PC-3 (cell line): ENCODE measurements around the gene TMEM40. TPM values are rescaled to one million over a fixed set of nuclear protein-coding genes. Genes with fewer than 3 reads are reported as not detected.

Source experiments
- ATAC-seq: fragments of 200-7000 bp; cut with Tn5 transposase; 2 replicates; pipeline ENCODE4 v1.9.1; 2020; ENCODE audit warnings: mild to moderate bottlenecking, moderate library complexity
- BruUV-seq: library from RNA; stranded (reverse); fragments of 400-500 nt; replicated peaks from 2 replicates; lab custom pipeline; 2021; lab: Mats Ljungman, UMichigan
- CTCF ChIA-PET: fragments of 300-600 bp; sonication (Branson Sonifier 250); formaldehyde crosslinking; loops from one replicate; lab custom pipeline; 2022; ENCODE audit warnings: antibody characterized with exemption; lab: Charles Lee
- POLR2A ChIA-PET: fragments of 300-600 bp; sonication (Branson Sonifier 250); formaldehyde crosslinking; loops from one replicate; lab custom pipeline; 2022; ENCODE audit warnings: antibody characterized with exemption; ENCODE audit not compliant: unreplicated experiment; lab: Charles Lee
- DNase-seq: peaks from one replicate; pipeline ENCODE4 v3.0.0-alpha.2; 2015
- H2AFZ ChIP-seq: fragments of 300-600 bp; sonication (generic); 2 replicates; pipeline ENCODE4 v1.6.0; 2016; ENCODE audit warnings: antibody characterized with exemption, low read length
- H3F3A ChIP-seq: fragments of 300-600 bp; sonication (generic); one replicate; pipeline ENCODE4 v1.6.0; 2017; ENCODE audit warnings: antibody characterized with exemption, low read length, control low read depth, mild to moderate bottlenecking; ENCODE audit not compliant: unreplicated experiment
- H3K27ac ChIP-seq: fragments of 300-600 bp; sonication (generic); 2 replicates; pipeline ENCODE4 v1.5.1; 2016; ENCODE audit warnings: mild to moderate bottlenecking, low read length
- H3K27me3 ChIP-seq: fragments of 300-600 bp; sonication (generic); 2 replicates; pipeline ENCODE4 v1.6.1; 2016; ENCODE audit warnings: low read length, mixed read lengths
- H3K36me3 ChIP-seq: fragments of 300-600 bp; sonication (generic); 2 replicates; pipeline ENCODE4 v1.6.1; 2016; ENCODE audit warnings: low read depth, mixed run types, low read length, mixed read lengths
- H3K4me1 ChIP-seq: fragments of 300-600 bp; sonication (generic); 2 replicates; pipeline ENCODE4 v1.5.1; 2016; ENCODE audit warnings: low read length; ENCODE audit not compliant: insufficient read depth
- H3K4me2 ChIP-seq: fragments of 300-600 bp; sonication (generic); 2 replicates; pipeline ENCODE4 v1.6.0; 2016; ENCODE audit warnings: low read length
- H3K4me3 ChIP-seq: fragments of 300-600 bp; sonication (generic); 2 replicates; pipeline ENCODE4 v1.5.1; 2016; ENCODE audit warnings: mild to moderate bottlenecking, low read length, mixed read lengths
- H3K79me2 ChIP-seq: fragments of 300-600 bp; sonication (generic); 2 replicates; pipeline ENCODE4 v1.6.1; 2017; ENCODE audit warnings: low read length, mixed read lengths
- H3K9ac ChIP-seq: fragments of 300-600 bp; sonication (generic); 2 replicates; pipeline ENCODE4 v1.6.0; 2016; ENCODE audit warnings: mild to moderate bottlenecking, low read length
- H3K9me2 ChIP-seq: fragments of 300-600 bp; sonication (generic); replicated peaks from 2 replicates; pipeline ENCODE4 v1.6.1; 2016; ENCODE audit warnings: mixed run types, low read length, mixed read lengths
- H3K9me3 ChIP-seq: fragments of 300-600 bp; sonication (generic); 2 replicates; pipeline ENCODE4 v1.6.1; 2016; ENCODE audit warnings: low read length, mixed read lengths
- H4K20me1 ChIP-seq: fragments of 300-600 bp; sonication (generic); 2 replicates; pipeline ENCODE4 v1.6.1; 2016; ENCODE audit warnings: low read length, mixed read lengths
- EZH2 ChIP-seq: fragments of 300-600 bp; sonication (generic); IDR thresholded peaks from one replicate; pipeline ENCODE4 v1.6.1; 2017; ENCODE audit warnings: antibody characterized with exemption, mild to moderate bottlenecking, low read length; ENCODE audit not compliant: unreplicated experiment
- EZH2phosphoT487 ChIP-seq: fragments of 300-600 bp; sonication (generic); IDR thresholded peaks from 2 replicates; pipeline ENCODE4 v1.6.1; 2018; ENCODE audit warnings: mild to moderate bottlenecking, antibody characterized with exemption, low read length, borderline replicate concordance
- intact Hi-C: fragments of 100-400 bp; cut with micrococcal nuclease; formaldehyde crosslinking; loops from 2 replicates; pipeline ENCODE4 v1.9.0; 2023
- total RNA-seq: library from RNA; depleted of rRNA; stranded (reverse); fragments of >200 nt; gene quantifications from 2 replicates; pipeline ENCODE4 v1.2.3, GENCODE V29; 2014
- TF ChIP-seq, protein P1 (sequence below): fragments of 300-600 bp; sonication (generic); conservative IDR thresholded peaks from 2 replicates; pipeline ENCODE4 v1.5.1; 2017; ENCODE audit warnings: antibody characterized with exemption, low read depth, mild to moderate bottlenecking, low read length

Gene TMEM40
- total RNA-seq, 1 experiment from 2014 or later = 10.4 TPM

DNA sequence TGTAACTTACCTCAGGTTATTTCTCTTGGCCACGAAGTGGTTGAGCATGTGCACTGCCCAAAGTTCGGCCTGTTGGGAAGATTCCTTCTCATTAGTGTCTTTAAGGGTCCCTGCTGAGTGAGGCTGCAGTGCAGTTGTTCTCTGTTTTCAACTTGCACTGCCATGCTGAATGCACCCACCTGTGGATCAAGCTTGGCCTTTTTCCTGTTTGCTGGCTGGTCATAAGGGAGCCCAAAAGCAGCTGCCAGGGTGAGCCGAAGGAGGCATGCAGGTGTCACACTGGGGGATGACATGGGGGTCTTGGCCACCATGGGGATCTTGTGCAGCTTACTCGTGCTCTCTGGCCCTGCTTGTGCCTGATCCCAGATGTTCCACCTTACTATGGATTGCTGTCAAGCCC is 49.0 kb downstream of the TMEM40 start:
- intact Hi-C loops = no loop called here
- BruUV-seq = no TSS peak
- ChIA-PET POLR2A (no interaction called here), CTCF (interaction anchor here (1.2 kb wide), 1 partner anchor 10 kb away, joined by 7 read pairs; no protein-coding TSS in a partner anchor)
- Histone ChIP-seq H3K4me2 (no peak overlapping the region), H3F3A (no peaks in the 10 kb centered on the region), H3K9me2 (no peaks in the 10 kb centered on the region), H3K9me3 (no peaks in the 10 kb centered on the region), H3K4me3 (no peak overlapping the region), H3K27ac (no peak overlapping the region), H3K36me3 (no peaks in the 10 kb centered on the region), H3K79me2 (no peaks in the 10 kb centered on the region), H3K4me1 (peaks cover 11% of the 10 kb centered on the region), H3K9ac (no peak overlapping the region), H2AFZ (no peak overlapping the region), H4K20me1 (no peaks in the 10 kb centered on the region), H3K27me3 (no peaks in the 10 kb centered on the region)
- no peak for TF ChIP-seq EZH2
- TF ChIP-seq, protein P1, sequence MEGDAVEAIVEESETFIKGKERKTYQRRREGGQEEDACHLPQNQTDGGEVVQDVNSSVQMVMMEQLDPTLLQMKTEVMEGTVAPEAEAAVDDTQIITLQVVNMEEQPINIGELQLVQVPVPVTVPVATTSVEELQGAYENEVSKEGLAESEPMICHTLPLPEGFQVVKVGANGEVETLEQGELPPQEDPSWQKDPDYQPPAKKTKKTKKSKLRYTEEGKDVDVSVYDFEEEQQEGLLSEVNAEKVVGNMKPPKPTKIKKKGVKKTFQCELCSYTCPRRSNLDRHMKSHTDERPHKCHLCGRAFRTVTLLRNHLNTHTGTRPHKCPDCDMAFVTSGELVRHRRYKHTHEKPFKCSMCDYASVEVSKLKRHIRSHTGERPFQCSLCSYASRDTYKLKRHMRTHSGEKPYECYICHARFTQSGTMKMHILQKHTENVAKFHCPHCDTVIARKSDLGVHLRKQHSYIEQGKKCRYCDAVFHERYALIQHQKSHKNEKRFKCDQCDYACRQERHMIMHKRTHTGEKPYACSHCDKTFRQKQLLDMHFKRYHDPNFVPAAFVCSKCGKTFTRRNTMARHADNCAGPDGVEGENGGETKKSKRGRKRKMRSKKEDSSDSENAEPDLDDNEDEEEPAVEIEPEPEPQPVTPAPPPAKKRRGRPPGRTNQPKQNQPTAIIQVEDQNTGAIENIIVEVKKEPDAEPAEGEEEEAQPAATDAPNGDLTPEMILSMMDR = no peak
- TF ChIP-seq EZH2phosphoT487 = no peak
- ATAC-seq (no peak), DNase-seq (no peak)

DNA sequence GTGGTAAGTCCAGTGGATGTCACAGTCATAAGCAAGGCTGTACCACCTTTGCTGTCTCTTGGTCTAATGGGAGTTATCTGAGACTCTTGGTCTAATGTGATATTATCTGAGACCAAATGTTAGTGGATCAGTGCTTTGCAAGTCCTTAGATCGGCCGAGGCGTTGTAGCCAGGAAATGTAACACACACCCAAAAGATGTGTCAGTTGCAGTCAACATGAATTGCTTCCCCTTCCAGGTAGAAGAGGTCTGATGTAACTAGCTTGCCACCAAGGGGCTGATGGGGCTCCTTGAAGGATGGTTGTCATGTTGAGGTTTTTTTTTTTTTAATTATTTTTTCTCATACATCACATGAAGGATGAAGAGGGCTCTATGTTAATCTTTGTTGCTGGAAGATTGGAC is 49.7 kb downstream of the TMEM40 start:
- H3K27me3 ChIP-seq = no peaks in the 10 kb centered on the region
- no peak overlapping the region for H3K4me2 ChIP-seq
- H3K9me2 ChIP-seq = no peaks in the 10 kb centered on the region
- no peak for TF ChIP-seq EZH2
- TF ChIP-seq EZH2phosphoT487 = no peak
- TF ChIP-seq, protein P1 = no peak
- H3K9me3 ChIP-seq = no peaks in the 10 kb centered on the region
- no peaks in the 10 kb centered on the region for H3F3A ChIP-seq
- no peak overlapping the region for H3K9ac ChIP-seq
- no peak overlapping the region for H3K27ac ChIP-seq
- no TSS peak for BruUV-seq
- peaks cover 11% of the 10 kb centered on the region for H3K4me1 ChIP-seq
- no peaks in the 10 kb centered on the region for H3K79me2 ChIP-seq
- DNase-seq (no peak), ATAC-seq (no peak)
- ChIA-PET CTCF (interaction anchor here (0.7 to 1.8 kb wide), 3 partner anchors 11 to 101 kb away, joined by 3 to 10 read pairs (median 7); no protein-coding TSS in a partner anchor), POLR2A (interaction anchor here (0.5 kb wide), 1 partner anchor 45 kb away, joined by 4 read pairs; no protein-coding TSS in a partner anchor)
- H4K20me1 ChIP-seq = no peaks in the 10 kb centered on the region
- no peaks in the 10 kb centered on the region for H3K36me3 ChIP-seq
- H2AFZ ChIP-seq = no peak overlapping the region
- intact Hi-C loops = loop anchor here (5.0 kb wide), 1 partner anchor 123 kb away; no protein-coding TSS in a partner anchor
- H3K4me3 ChIP-seq = no peak overlapping the region

DNA sequence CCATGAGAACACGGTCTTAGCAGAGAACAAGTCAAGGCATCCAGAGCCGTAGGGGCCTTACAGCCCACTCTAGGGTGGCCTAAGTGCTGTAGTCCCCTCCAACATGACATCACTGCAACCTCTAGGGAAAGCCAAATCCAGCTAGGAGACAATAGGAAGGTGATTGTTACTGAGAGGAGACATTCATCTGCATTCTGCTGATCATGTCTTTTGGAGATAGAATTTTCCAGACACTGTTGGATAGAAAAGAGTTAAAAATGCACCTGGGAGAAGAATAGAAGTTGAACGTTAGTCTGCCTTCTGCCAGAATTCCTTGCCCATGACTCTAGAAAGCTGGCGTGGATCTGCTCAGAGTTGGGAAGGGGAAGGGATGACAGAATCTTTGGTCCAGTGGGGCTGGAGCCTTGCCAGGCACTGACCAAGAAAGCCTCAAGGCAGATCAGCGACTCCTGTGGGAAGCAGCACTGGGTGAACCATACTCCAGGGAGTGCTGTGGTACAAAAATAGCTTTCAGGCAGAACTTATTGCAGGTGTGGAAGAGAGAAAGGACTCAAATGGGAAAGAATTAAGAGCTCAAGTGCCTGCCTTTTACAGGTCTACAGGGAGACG is 50.4 kb downstream of the TMEM40 start:
- no peak overlapping the region for H2AFZ ChIP-seq
- H3K9ac ChIP-seq = no peak overlapping the region
- BruUV-seq = no TSS peak
- no peaks in the 10 kb centered on the region for H3K36me3 ChIP-seq
- intact Hi-C loops = loop anchor here (5.0 kb wide), 1 partner anchor 124 kb away; no protein-coding TSS in a partner anchor
- no peaks in the 10 kb centered on the region for H4K20me1 ChIP-seq
- no peaks in the 10 kb centered on the region for H3F3A ChIP-seq
- H3K4me1 ChIP-seq = peaks cover 14% of the 10 kb centered on the region
- DNase-seq (peak; percentile 95), ATAC-seq (peak; percentile 65)
- H3K4me2 ChIP-seq = no peak overlapping the region
- no peak for TF ChIP-seq EZH2
- TF ChIP-seq, protein P1 = peak; percentile 59
- H3K9me3 ChIP-seq = no peaks in the 10 kb centered on the region
- H3K27ac ChIP-seq = no peak overlapping the region
- ChIA-PET POLR2A (interaction anchor here (0.5 kb wide), 1 partner anchor 46 kb away, joined by 4 read pairs; no protein-coding TSS in a partner anchor), CTCF (interaction anchor here (0.7 to 1.8 kb wide), 3 partner anchors 11 to 101 kb away, joined by 3 to 10 read pairs (median 7); no protein-coding TSS in a partner anchor)
- H3K4me3 ChIP-seq = no peak overlapping the region
- no peaks in the 10 kb centered on the region for H3K79me2 ChIP-seq
- H3K27me3 ChIP-seq = no peaks in the 10 kb centered on the region
- H3K9me2 ChIP-seq = no peaks in the 10 kb centered on the region
